Tibial artery (tissue), 4 donors: ENCODE measurements around the gene SIM2.

Experiments used
- DNase-seq, 2 donors: peaks; one replicate each; pipeline ENCODE4 v3.0.0-alpha.2; 2019
- H3K27ac ChIP-seq, 2 donors: fragments of 200-600 bp; sonication (generic) in 1 of 2; 1 replicate in 1 of 2; 2 replicates in 1 of 2; pipeline ENCODE4 v1.5.1; 2018 to 2019; ENCODE audit warnings: mild to moderate bottlenecking in 1 of 2
- H3K27me3 ChIP-seq, 2 donors: fragments of 200-600 bp; sonication (generic) in 1 of 2; one replicate each; pipeline versions ENCODE4 v1.5.1 to v1.6.0; 2016 to 2019
- H3K36me3 ChIP-seq, 3 donors: fragments of 200-600 bp; sonication (generic) in 2 of 3; one replicate each; pipeline ENCODE4 v1.5.1; 2016 to 2019; ENCODE audit warnings: mild to moderate bottlenecking in 2 of 3
- H3K4me1 ChIP-seq, 4 donors: fragments of 200-600 bp; sonication (generic) in 2 of 4; 1 replicate in 3 of 4; 2 replicates in 1 of 4; pipeline ENCODE4 v1.5.1; 2016 to 2019
- H3K4me3 ChIP-seq, 2 donors: fragments of 200-600 bp; sonication (generic) in 1 of 2; 1 replicate in 1 of 2; 2 replicates in 1 of 2; pipeline ENCODE4 v1.5.1; 2018 to 2019; ENCODE audit warnings: mild to moderate bottlenecking in 2 of 2
- H3K9me3 ChIP-seq, 3 donors: fragments of 200-600 bp; sonication (generic) in 1 of 3; one replicate each; pipeline ENCODE4 v1.5.1; 2016 to 2019
- CTCF ChIP-seq, 2 experiments: fragments of 200-600 bp in 1 of 2; fragments of 450-650 bp in 1 of 2; IDR thresholded peaks; one replicate each; pipeline ENCODE4 v1.5.1; 2017 to 2019; ENCODE audit warnings: antibody characterized with exemption in 2 of 2, mild to moderate bottlenecking in 1 of 2, moderate library complexity in 1 of 2
- intact Hi-C: fragments of 100-400 bp; cut with DNase I; formaldehyde crosslinking; loops from one replicate; pipeline ENCODE4 v1.15.0; 2023; ENCODE audit warnings: low total_unique reads

Gene SIM2

GRCh38 chr21:36780861-36781260 is 81.9 kb downstream of the SIM2 start:
- no peak for TF ChIP-seq CTCF (IDR thresholded peaks at IDR 0.05)
- H3K4me1 ChIP-seq: no peaks in the 10 kb centered on the region
- no peaks in the 10 kb centered on the region for H3K27me3 ChIP-seq
- H3K9me3 ChIP-seq: no peaks in the 10 kb centered on the region
- no peak overlapping the region for H3K27ac ChIP-seq
- DNase-seq: no peak
- H3K4me3 ChIP-seq: no peak overlapping the region
- intact Hi-C loops: no loop called here
- no peaks in the 10 kb centered on the region for H3K36me3 ChIP-seq

- DNase-seq: no peak
- TF ChIP-seq CTCF (IDR thresholded peaks at IDR 0.05): no peak
- Histone ChIP-seq H3K9me3 (no peaks in the 10 kb centered on the region), H3K4me3 (no peak overlapping the region), H3K4me1 (no peaks in the 10 kb centered on the region), H3K27me3 (no peaks in the 10 kb centered on the region), H3K36me3 (no peaks in the 10 kb centered on the region), H3K27ac (no peak overlapping the region)
- intact Hi-C loops: no loop called here
Measured at GRCh38 chr21:36783612-36784374, 84.9 kb downstream of the SIM2 start.

GRCh38 chr21:36784947-36785346 is 86.0 kb downstream of the SIM2 start:
- intact Hi-C loops: no loop called here
- Histone ChIP-seq H3K4me3 (no peak overlapping the region), H3K27me3 (no peaks in the 10 kb centered on the region), H3K4me1 (no peaks in the 10 kb centered on the region), H3K9me3 (no peaks in the 10 kb centered on the region), H3K36me3 (peaks cover 0 to 1% (median 0%) of the 10 kb centered on the region in 3 donors), H3K27ac (no peak overlapping the region)
- DNase-seq: no peak
- TF ChIP-seq CTCF (IDR thresholded peaks at IDR 0.05): no peak

- H3K4me3 ChIP-seq: no peak overlapping the region
- no peak for TF ChIP-seq CTCF (IDR thresholded peaks at IDR 0.05)
- H3K4me1 ChIP-seq: no peaks in the 10 kb centered on the region
- H3K9me3 ChIP-seq: no peaks in the 10 kb centered on the region
- H3K36me3 ChIP-seq: peaks cover 0 to 7% (median 0%) of the 10 kb centered on the region in 3 donors
- intact Hi-C loops: no loop called here
- H3K27me3 ChIP-seq: no peaks in the 10 kb centered on the region
- no peak overlapping the region for H3K27ac ChIP-seq
- DNase-seq: no peak
Measured at GRCh38 chr21:36785615-36786014, 86.7 kb downstream of the SIM2 start.

GRCh38 chr21:36786186-36786585 is 87.3 kb downstream of the SIM2 start:
- Histone ChIP-seq H3K4me3 (no peak overlapping the region), H3K27me3 (no peaks in the 10 kb centered on the region), H3K4me1 (no peaks in the 10 kb centered on the region), H3K9me3 (no peaks in the 10 kb centered on the region), H3K27ac (no peak overlapping the region), H3K36me3 (peaks cover 0 to 7% (median 0%) of the 10 kb centered on the region in 3 donors)
- DNase-seq: no peak
- no peak for TF ChIP-seq CTCF (IDR thresholded peaks at IDR 0.05)
- intact Hi-C loops: no loop called here
